ENCODE measurements around the gene CDK14.

CDK14 gene

DNA sequence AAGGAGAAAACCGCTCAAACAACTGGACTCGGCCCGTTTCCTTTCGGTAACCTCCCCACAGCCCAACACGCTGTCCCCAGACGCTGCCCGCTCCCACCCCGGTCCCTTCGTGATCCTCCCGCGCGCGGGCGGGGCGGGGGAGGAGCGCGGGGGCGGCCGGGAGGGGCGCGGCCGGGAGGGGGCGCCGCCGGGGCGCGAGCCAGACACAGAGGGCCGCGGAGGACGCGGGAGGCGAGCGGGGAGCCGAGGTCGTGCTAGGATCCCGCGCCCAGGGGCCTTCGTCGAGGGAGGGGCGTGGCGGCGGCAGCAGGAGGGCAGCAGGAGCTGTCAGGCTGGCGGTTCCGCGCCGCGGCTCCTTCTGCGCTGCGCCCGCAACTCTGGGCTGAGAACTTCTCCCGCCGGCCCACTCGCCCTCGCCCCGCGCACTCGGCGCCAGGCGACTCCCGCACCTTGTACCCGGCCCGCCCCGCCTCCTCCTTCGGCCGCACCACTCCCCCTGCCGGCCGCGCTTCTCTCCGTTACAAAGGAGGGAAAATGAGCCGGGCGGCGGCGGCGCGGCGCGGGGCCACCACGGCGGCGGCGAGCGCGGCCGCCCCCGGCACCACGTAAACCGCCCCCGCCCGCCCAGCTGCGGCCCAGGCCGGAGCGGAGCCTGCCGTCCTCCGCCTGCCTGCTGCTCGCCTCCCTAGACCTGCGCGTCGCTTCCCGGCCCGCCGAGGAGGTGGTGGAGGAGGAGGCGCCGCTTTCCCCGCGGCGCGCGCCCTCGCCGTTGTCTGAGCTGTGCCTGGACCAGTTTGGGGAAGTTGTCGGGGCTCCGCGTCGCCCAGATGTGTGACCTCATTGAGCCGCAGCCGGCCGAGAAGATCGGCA, at the start of gene CDK14:
CDK14 (plus strand) TSS at position 521 of the 870 bp plus-strand sequence; CDS start at position 828, 307 bp downstream.
- DNase-seq (ENCODE audit: low spot score), result peak; percentile 51

DNA sequence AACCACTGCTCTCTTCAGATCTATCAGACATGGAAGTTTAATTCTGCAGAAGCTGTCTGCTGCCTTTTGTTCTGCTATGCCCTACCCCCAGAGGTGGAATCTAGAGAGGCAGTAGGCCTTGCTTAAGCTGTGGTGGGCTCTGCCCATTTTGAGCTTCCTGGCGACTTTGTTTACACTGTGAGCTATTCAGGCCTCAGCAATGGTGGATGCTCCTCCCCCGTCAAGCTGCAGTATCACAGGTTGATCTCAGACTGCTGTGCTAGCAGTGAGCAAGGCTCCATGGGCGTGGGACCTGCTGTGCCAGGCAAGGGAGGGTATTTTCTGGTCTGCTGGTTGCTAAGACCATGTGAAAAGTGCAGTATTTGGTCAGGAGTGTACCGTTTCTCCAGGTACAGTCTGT, 45.1 kb upstream of the CDK14 start:
- DNase-seq (ENCODE audit: low spot score), result no peak

DNA sequence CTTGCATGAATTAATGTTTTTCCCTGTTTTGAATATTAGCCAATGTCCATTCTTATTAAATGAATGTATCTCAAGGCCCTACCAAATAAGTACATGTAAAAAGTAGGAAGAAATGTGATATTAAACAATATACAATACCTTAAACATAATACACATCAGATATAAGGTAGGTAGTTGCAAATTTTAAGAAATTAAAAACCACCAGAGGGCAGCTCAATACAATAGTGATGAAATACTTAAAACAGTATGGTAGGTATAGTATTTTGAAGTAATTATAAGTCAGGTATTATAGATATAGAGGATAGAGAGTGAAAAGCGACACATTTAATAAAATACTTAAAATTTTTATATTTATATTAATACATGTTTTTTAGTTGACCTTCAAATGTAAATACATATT, 43.6 kb upstream of the CDK14 start:
- no peak for DNase-seq (ENCODE audit: low spot score)

DNA sequence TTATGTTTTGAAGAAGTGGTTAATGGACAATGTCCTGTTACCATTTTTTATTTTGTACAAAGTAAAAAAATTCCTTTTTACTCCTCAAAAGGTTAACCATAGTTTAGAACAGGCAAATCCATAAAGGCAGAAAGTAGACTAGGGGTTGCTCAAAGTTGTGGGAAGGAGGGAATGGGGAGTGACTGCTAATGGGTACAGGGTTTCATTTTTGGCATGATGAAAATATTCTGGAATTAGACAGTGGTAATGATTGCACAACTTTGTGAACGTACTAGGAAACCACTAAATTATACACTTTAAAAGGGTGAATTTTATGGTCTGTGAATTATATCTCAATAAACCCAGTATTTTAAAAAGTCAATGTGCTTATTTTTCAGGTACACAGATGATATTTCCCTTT, 35.4 kb upstream of the CDK14 start:
- no peak for DNase-seq (ENCODE audit: low spot score)

DNA sequence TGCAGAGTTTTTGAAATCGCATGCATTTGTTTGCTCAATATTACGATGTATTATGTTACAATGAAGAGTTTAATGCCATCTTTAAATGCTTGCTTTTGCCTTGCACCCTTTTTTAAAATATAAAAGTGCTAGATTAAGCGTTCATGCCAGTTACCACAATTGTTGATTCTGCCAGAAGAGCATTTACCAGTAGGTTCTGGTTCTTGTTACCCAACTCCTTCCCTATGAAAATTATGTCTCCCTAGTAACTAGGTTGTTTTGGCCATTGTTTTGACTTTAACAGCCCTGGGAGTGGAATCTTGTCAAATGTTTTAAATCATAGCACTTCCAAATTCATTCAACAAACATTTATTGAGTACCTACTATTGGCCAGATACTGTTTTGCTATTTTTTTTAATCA, 32.8 kb upstream of the CDK14 start:
- no peak for DNase-seq (ENCODE audit: low spot score)

DNA sequence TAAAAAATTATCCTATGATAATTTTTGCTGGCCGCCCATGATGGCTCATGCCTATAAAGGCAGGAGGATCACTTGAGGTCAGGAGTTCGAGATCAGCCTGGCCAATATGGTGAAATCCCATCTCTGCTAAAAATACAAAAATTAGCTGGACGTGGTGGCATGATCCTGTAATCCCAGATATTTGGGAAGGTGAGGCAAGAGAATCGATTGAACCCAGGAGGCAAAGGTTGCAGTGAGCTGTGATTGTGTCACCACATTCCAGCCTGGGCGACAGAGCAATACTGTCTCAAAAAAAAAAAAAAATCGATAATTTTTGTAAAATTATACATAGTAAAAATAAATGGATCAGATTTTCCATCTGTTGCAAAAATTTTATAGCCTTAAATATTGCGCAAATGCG, 31.7 kb upstream of the CDK14 start:
- no peak for DNase-seq (ENCODE audit: low spot score)

DNA sequence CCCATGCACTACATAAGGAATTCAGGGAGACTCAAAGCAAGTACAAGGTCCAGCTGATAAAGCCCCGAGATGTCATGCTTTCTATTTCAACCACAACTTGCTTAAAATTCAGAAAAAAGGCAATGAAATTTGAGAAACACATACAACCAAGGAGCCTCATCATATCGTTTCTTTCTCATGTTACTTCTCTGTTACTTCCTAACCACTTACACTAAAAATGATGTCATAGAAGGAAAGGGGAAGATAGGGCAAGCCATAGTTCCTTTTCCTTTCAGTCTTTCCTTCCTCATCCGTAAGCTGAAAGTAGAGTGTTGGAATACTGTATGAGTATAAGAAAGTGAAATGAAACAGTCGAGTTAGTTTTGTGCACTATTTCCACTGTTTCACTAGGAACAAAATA, 27.9 kb upstream of the CDK14 start:
- DNase-seq (ENCODE audit: low spot score), result no peak

- DNase-seq (ENCODE audit: low spot score), result no peak
These were observed 26.8 kb upstream of the CDK14 start for GRCh38 chr7:90569368-90569767.

GRCh38 chr7:90570373-90570959, 25.7 kb upstream of the CDK14 start:
- DNase-seq (ENCODE audit: low spot score), result no peak

- no peak for DNase-seq (ENCODE audit: low spot score)
These were observed 21.8 kb upstream of the CDK14 start for GRCh38 chr7:90574146-90574819.

- no peak for DNase-seq (ENCODE audit: low spot score)
These were observed 21.3 kb upstream of the CDK14 start for GRCh38 chr7:90574820-90575187.

DNA sequence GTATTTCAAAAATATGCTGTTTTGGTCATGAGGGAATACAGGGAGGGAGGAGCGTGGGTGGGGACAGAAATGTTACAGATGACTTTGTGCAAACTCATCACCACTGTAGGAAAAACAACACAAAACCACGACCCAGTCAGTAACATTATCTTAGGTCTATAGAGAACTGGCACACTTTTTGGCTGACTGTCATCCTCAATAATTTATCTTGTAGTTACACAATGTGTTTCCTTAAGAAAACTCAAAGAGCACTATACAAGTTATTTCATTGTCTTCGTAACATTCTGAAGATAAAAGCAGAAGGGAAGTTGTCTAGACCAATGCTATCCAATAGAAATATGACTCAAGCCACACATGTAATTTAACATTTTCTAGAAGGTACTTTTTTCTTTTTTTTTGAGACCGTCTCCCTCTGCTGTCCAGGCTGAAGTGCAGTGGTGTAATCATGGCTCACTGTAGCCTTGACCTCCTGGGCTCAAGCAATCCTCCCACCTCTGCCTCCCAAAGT, 16.9 kb upstream of the CDK14 start:
- DNase-seq (ENCODE audit: low spot score), result no peak

DNA sequence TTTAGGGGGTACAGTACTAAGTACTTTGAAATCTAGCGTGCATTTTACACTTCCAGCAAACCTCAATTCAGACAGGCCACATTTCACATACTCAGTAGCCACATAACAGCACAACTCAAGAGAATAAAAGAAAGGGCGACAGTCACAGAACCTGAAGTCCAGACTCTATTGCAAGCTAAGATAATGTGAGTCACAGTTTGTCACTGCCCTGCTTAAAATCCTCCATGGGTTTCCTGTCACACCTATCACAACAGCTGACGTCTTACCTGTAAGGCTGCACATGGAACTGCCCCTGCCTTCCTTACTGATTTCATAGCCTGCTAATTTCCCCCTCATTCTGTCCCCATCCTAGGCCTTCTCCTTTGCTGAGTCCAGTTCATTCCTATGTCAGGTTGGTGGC, 16.1 kb upstream of the CDK14 start:
- DNase-seq (ENCODE audit: low spot score), result no peak

GRCh38 chr7:90582164-90582563, 14.0 kb upstream of the CDK14 start:
- DNase-seq (ENCODE audit: low spot score), result no peak

DNA sequence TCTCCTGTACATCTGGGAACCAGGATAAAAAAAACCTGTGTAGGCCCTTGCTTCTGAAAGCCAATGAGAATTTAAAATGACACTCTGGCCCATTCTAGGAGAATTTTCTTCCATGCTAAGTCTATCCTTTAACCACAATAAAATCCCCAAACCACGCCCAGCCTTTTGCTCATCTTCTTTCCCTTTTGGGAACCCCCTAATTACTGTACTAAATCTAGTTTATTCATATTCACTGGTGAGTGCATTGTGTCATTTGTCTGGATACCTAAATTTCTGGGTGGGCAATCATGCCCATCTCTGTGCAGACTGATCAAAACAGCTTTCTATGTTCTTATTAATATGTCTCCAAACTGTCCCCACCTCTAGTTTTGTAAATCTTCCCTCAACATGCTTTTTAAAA, 11.7 kb upstream of the CDK14 start:
- no peak for DNase-seq (ENCODE audit: low spot score)

DNA sequence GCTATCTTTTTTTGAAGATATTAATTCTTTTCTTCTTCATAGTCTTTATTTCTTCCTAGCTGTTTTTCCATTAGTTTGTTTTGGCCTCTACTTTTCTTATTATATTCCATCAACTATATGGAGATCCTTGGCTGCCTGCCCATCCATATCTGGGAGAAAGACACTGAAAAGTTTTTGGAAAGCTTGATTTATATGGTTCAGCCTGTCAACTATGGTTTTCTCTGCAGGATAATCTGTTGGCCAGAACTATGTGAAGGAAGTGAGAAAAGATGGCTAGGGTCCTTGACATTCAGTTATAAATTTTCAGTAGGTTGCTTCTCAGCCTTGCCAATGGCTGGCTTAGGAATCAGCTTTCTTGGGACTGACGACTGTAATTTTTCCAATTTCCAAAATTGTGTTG, 10.0 kb upstream of the CDK14 start:
- no peak for DNase-seq (ENCODE audit: low spot score)

DNA sequence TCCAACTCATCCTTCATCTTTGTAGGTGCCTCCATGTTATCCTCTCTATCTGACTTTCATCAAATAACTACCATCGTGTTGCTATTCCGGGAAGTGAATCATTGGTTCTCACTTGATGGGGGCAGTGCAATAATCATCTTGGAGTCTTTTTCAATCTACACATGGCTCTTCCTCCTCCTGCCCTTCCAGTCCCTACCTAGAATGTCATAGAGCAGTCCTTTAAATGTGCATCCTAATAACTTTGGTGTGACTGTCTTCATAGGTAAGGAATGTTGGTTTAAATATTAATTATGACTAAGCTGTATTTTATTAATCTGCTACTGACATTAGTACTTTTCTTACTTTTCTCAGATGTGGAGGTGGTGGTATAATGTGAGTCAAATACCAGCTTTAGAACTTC, 8.4 kb upstream of the CDK14 start:
- no peak for DNase-seq (ENCODE audit: low spot score)

DNA sequence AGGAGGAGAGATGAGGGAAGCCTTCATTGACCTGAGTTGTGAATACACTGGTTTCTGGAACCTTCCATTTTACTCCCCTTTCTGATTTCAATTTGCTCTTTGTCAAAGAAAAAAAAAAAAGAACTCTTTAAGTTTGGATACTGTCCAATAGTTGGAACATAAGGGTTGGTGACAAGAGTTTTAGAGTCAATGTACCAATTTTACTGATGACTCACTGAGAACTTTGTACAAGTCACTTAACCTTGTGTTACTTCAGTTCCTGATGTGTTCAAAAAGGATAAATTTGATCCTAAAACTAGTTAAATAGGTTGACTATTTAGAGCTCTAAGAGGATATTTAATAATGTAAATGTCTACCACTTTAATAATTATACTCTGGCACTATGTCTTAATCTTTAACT, 4.1 kb upstream of the CDK14 start:
- no peak for DNase-seq (ENCODE audit: low spot score)

GRCh38 chr7:90593205-90593604, 2.9 kb upstream of the CDK14 start:
- no peak for DNase-seq (ENCODE audit: low spot score)

GRCh38 chr7:90594751-90595317, 1.3 kb upstream of the CDK14 start:
- DNase-seq (ENCODE audit: low spot score), result no peak

- peak; percentile 3 for DNase-seq (ENCODE audit: low spot score)
These were observed 750 bp upstream of the CDK14 start for GRCh38 chr7:90595342-90595800.

All from globus pallidus (tissue), 1 donor.